ENCODE measurements around the gene OSBP2.
"Not testable (repeated sequence)": the region's sequence is repeated elsewhere in the genome, so short reads cannot be mapped to it uniquely, and the experiment has no call there.

OSBP2 gene

DNA sequence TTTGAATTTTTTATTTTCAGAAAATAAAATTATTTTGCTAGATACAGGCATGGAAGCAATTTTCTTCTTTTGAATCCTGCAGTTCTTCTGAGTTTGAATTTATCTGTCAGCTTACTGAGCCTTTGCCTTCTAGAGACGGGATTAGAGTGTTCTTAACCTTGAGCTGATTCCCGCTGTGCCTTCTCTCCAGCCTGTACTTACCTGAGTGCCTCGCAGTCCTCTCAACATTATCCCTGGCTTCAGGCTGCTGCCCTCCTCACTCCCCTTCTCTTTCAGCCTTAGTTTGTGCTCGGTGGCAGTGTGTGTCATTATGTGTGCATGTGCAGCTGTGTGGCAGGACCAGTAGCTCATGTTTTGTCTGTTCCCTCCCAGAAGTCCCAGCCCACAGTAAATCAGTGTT, 24.3 kb downstream of the OSBP2 start:
- DNase-seq (ENCODE audit: low read depth) = no peak

DNA sequence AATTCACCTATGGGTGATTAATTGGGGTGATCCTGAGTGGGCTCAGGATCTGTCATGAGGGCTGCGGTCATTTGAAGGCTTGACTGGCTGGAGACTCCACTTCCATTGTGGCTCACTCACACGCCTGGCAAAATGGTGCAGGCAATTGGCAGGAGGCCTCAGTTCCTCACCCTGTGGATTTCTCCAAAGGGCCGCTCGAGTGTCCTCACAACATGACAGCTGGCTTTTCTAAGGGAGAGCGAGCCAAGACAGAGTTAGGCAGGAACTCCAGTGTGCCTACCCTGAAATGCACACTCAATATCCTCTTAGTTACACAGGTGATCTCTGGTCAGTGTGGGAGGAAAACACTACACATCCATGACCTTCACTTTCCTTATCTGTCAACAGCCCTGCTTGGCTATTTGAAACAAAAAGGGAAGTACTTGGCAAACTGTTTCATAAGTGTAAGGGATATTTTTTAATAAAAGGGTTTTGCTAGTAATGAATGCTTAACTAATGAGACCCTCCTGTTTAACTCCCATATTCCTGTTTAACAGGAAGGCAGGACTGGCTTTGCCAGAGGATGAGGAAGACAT, 25.7 kb downstream of the OSBP2 start:
- no peak for DNase-seq (ENCODE audit: low read depth)

DNA sequence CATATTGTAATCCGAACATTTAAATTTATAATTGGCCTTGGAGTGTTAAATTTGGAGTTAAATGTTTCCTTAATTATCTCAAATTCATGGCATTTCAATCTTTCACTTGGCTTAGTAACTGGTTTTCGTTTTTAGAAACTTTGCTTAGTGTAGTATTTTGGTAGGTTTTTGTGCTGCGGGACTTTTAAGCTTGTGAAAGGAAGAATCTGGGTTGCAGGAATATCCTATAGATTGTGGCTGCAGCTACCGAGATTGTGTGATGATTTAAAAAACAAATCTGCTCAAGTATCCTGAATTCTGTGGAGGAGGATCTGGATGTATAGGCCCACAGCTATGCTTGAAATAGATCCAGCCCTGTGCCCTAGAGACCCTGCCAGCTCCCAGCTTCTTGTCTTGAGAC, 27.1 kb downstream of the OSBP2 start:
- DNase-seq (ENCODE audit: low read depth) = no peak

DNA sequence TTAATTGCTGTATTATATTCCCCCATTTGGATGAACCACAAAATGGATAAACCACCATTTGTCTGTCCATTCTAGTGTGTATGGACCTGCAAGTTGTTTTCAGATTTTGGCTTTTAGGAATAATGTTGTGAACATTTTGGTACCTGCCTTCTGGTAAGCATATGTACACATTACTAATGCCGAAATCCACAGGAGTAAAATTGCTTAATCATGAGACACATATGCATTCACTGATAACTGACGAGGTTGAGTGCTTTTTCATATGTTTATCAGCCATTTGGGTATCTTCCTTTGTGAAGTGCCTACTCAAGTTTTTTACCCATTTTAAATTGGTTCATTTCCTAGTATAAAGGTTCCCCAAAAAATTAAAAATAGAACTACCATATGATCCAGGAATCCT, 34.2 kb downstream of the OSBP2 start:
- DNase-seq (ENCODE audit: low read depth) = no peak

DNA sequence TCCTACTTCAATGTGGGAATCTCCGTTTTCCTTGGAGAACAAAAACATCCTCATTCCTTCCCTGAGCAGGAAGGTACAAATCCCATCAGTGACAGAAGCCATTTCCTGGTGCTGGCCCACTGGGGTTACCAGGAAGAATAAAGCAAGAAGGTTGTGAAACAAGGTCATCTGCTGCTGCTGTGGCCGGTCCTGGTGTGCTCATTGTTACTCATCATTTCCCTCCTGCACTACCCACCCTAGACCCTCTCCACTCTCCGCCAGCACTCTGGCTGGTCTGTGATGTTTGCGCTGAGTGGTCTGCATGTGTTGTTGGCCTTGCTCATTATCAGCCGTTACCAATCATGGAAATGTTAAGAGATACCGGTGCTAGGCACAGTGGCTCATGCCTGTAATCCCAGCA, 37.0 kb downstream of the OSBP2 start:
- DNase-seq (ENCODE audit: low read depth) = no peak

DNA sequence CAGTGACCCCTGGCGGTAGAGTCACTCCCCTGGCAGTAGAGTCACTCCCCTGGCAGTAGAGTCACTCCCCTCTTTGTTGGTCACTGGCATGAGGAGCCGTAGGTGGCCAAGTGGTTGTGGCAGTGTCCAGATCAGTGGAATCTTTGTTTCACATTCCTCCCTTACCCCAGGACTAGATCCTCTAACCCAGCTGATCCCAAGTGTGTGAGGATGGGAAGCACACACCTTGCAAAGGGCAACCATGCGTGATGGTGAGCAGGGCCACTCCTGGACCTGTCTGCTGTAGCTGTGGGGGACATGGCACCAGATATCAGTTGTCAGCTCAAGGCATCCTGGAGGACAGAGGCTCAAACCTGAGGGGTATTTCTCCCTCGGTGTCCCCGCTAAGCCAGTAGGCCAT, 37.8 kb downstream of the OSBP2 start:
- DNase-seq (ENCODE audit: low read depth) = no peak

DNA sequence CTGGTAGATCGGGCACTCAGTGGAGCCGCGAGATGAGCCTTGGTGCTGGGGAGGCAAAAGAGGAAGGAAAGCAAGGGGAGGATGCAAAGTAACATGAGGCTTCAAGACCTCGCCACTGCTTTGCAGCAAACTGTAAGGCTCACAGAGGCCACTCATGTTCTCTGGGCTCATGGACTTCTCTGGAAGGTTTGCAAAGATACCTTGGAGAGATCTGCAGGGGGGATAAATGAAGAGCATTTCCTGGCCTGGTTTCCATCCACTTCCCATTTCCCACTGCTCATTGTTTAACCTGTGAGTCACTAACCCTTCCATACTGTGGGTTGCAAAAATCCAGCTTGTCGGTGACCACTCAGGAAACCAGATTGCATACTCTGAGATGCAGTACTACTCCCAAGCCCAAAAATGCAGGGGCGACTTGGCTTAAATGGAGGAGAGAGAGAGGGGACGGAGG, 38.5 kb downstream of the OSBP2 start:
- no peak for DNase-seq (ENCODE audit: low read depth)

DNA sequence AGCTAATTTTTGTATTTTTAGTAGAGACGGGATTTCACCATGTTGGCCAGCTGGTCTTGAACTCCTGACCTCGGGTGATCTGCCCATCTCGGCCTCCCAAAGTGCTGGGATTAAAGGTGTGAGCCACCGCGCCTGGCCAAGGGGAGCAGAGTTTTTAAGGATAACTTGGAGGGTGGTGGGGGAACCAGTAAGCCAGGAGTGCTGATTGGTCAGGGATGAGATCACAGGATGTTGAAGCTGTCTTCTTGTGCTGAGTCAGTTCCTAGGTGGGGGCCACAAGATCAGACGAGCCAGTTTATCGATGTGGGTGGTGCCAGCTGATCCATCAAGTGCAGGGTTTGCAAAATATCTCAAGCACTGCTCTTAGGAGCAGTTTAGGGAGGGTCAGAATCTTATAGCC, 45.3 kb downstream of the OSBP2 start:
- DNase-seq (ENCODE audit: low read depth) = not testable (repeated sequence)

DNA sequence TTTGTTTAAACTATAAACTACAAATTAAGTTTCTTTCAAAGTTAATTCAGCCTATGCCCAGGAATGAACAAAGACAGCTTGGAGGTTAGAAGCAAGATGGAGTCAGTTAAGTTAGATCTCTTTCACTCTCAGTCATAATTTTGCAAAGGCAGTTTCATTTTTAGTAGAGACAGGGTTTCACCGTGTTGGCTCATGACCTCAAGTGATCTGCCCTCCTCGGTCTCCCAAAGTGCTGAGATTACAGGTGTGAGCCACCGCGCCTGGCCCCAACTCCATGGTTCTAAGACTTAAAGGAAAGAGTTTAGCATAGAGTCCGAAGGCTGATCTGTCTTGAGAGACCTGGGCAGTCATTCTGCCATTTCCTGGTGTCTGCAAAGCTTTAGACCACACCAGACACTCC, 45.8 kb downstream of the OSBP2 start:
- DNase-seq (ENCODE audit: low read depth) = not testable (repeated sequence)

DNA sequence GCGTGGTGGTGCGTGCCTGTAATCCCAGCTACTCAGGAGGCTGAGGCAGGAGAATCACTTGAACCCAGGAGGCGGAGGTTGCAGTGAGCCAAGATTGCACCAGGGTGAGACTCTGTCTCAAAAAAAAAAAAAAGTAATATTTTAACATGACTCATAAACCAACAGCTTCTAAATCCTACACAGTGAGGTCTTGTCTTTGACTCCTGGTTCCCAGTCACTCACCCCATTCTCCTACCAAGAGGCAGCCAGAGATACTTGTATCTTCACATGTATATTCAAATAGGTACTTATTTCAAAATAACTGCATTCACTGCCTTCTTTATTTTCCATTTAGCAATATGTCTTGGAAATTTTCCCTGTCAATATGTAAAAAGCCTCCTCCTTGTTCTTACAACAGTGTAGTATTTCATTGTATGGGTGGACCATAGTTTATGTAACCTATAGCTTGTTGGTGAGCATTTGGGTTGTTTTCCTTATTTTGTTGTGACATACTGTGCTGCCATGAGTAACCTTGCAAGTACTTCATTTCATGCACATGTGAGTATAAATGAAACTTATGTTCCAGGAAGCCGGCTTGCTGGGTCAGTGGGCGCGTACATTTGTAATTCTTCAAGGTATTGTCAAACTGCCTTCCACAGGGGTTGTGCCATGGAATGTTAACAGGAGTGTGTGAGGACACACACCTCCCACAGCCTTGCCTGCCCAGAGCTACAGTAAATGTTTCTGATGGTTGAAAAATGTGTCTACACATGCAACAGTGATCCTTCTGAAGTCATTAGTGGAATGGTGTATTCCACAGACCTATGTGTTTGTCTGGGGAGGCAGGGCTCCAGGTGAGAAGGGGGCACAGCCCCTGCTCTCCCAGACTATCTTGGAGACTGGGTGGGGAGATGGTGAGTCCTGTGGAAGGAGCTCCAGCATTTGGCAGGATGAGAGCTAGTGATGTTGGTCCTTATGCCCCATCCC, 47.9 kb downstream of the OSBP2 start:
- no peak for DNase-seq (ENCODE audit: low read depth)

DNA sequence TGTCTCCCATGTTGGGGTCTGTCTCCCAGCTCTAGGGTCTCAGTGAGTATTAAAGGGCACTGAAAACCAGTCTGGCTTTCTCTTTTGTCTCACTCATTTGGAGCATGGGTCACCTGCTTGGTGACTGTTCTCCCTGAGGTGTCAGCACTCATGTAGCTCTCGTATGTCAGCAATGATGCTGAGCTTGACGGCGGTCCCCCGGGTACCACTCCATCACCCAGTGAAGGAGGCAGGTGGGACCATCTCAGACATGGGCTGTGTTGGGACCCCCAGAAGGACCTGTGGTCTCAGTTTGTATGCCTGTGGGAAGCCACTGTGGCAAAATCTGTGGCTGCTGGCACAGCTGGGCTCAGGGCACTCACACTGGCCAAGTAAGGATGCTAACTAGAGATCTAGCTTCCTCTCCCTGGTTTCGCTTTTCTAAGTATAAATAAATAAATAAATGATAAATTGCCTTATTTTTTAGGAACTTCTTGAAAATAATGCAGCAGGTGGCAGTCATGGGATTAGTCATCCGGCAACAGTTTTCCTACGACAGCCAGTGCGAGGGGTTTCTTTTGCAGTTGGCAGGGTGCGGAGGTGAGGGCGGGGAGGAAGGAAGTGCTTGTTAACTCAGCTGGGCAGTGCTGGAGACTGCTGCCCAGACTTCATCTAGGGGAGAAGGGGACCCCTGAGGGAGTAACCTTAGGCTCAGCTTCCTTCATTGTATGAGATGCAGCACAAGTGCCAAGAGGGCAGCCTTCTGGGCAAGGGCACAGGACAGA, 48.8 kb downstream of the OSBP2 start:
- no peak for DNase-seq (ENCODE audit: low read depth)

DNA sequence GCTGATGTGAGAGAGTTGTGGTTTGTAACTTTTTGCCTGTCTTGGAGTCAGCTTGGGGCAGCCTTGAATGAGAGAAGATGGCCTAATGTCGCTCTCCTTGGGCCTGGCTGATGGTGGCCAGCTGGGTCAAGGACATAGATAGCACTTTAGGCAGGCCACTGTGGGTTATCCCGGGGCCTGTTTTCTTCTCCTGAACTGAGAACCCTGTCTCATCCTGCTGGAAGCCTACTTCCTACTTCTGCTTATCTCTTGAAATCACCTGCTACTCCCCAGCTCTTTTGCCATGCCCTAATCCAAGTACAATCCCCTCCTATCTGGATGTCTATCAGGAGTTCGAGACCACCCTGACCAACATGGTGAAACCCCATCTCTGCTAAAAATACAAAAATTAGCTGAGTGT, 49.5 kb downstream of the OSBP2 start:
- no peak for DNase-seq (ENCODE audit: low read depth)

DNA sequence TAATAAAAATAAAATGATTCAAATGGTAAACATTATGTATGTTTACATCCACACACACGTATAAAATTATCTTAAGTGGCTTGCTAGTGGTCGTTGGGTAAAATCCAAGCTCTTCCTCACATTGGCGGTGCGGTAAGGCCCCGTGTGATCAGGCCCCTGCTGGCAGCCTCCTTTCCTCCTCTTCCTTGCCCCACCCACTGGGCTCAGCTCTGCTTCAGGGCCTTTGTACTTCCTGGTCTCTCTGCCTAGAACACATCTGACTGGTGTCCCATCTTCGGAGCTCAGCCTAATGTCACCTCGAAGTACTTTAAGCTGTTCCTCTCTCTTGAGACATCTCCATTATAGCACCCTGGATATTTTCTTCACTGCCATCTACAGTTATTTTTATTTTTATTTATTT, 52.8 kb downstream of the OSBP2 start:
- DNase-seq (ENCODE audit: low read depth) = no peak

DNA sequence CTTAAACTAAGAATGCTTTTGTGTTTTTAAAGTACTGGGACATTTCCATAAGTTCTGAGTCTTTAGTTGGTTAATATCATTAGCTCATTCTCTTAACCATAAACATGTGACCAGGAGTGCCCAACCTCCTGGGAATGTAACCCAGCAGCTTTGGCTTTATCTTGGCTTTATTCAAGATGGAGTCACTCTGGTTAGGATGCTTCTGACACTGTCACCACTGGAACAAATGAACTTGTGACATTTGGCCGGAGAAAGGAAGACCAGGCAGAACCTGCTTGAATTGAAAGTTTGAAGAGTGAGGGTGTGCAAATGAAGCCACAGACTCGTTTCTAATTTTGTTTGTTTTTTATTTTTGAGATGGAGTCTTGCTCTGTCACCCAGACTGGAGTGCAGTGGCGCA, 54.6 kb downstream of the OSBP2 start:
- DNase-seq (ENCODE audit: low read depth) = no peak

DNA sequence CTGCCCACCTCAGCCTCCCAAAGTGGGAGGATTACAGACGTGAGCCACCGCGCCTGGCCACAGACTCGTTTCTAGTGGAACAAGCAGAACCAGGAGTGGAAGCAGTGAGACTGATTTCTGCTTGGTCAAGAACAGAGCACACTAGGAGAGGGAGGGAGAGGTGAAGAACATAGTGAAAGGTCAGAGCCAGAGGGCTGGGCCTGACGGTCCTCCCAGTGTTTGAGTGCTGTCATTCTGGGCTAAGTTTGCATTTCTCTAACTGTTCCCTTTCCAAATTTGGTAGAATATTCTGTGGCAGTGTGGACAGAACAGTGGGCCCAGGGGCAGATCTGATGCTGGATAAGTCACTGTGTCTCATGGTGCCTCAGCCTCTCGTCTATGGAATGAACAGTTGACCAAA, 55.2 kb downstream of the OSBP2 start:
- DNase-seq (ENCODE audit: low read depth) = no peak

DNA sequence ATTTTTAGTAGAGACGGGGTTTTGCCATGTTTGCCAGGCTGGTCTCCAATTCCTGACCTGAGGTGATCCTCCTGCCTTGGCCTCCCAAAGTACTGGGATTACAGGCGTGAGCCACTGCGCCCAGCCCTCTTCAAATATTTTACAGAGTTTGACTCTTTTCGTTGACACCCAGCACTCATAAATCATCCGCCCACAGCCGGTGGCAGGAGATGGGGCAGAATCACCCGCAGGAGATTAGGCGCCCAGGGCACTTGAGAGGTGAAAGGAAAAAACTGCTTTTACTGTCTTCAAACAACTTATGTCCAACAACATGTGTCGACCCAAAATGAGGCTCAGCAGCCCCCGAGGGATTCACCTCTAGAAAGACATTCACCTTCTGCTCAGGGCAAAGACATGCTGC, 56.9 kb downstream of the OSBP2 start:
- DNase-seq (ENCODE audit: low read depth) = no peak

DNA sequence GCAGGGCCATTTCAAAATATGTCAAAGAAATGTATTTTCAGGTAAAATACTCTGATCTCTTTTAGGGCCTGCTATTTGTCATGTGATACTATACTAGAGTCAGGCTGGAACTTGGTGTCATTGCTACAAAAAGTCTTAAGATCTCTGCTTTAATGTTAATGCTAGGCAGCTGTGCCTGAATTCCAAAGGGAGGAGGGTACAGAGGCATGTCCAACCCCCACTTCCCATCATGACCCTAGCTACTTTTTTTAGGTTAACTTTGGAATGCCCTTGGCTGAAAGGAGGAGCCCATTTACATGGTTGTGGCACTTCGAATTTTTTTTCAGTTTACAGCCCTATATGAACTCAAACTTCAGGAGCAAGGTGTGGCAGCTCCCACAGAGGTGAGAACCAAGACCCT, 58.1 kb downstream of the OSBP2 start:
- no peak for DNase-seq (ENCODE audit: low read depth)

DNA sequence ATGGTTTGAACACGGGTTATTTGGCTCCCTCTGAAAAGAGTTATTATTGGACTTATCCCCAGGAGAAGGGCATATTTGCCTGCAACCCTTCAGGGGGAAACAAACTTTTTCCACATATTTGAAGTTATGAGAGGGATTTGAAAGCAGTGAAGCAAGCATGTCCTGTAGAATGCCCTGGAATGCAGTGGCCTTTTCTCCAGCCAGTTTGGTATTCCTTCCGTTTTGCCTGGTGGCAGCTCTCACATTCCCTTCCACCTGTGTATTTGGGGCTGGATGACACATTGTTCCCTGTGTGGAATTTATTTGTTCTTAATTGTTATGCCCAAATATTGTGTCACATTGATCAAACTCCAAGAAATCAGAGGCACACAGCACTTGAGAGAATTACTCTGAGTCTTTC, 59.0 kb downstream of the OSBP2 start:
- DNase-seq (ENCODE audit: low read depth) = no peak

DNA sequence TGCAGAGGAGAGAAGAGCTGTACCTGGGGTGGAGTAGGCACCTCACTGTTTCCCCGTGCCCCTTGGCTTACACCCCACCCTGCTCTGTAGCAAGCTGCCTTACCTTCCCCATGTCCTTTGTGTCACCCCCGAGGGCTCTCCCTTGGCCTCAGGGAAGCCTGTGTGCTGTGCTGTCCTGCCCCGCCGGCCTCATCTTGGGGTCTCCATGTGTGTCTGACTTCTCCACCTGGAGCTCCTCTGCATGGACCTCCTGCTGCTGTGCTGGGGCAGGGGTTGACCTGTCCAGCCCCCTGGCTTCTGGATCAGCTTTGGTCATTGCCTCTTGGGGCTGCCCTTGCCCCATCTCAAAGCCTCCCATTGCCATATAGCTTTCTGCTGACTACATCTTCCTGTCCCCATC, 59.8 kb downstream of the OSBP2 start:
- no peak for DNase-seq (ENCODE audit: low read depth)

DNA sequence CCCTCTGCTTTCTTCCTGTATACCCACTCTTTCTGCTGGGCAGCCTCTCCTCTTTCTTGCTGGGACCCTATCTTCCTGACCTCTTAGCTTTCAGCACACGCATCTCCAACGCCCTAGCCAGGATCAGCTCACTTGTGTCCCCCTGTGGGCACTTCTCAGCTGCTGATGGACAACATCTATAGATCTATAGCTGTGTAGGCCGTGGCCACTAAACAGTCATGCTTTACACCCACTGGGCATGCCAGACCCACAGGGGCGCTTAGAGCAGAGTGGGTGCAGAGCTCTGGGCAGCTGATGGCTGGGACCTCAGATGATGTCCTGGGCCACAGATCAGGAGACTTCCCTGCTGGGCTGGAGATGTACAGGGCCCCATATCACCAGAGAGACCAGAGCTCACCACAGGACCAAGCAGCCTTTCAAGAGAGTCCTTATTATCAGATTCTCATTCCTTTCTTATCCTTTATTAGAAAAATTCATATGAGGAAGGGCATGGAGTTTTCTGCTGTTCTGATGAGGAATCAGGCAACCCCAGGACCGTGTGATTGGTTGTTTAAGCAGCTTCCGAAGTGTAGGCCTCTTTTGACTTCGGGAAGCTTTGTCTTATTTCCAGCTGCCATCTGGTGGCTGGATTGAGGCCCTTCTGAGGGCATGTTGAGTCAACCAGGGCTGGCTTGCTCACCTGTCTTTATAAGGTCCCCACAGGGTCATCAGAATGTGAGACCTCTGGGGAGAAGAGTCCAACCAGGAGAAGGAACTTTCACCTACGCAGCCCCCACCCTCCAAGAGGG, 60.5 kb downstream of the OSBP2 start:
- peak; percentile 24 for DNase-seq (ENCODE audit: low read depth)

DNA sequence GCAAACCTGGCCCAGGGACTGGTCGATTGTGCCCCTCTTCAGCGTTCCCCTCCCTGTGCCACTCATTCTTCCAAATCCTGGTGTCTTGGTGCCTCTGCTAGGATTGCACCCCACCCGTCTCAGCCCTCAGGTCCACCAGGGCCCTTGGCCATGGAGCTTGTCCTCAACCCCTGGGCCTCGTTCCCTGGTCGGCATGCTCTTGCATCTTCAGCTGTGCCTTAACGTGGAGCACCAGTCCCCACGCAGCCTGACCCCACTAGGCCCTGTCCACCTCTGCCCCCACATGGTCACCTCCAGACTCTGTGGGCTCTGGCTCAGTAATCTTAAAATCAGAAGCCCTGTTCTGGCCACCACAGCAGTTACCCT, 61.1 kb downstream of the OSBP2 start:
- DNase-seq (ENCODE audit: low read depth) = no peak
